K562 (cell line): ENCODE measurements around the gene SMIM15. TPM values are rescaled to one million over a fixed set of nuclear protein-coding genes. Genes with fewer than 3 reads are reported as not detected.
A peak's percentile ranks its signal among the peaks of the same experiment; 100 is the strongest.

ENCODE experiments used
- ARID3A ChIP-seq: IDR thresholded peaks from 2 replicates; pipeline ENCODE4 v1.6.1; 2012; ENCODE audit warnings: low read depth, low read length, improper control_type of control experiment, borderline replicate concordance
- C11orf30 ChIP-seq: fragments of 450-650 bp; IDR thresholded peaks from 2 replicates; pipeline ENCODE4 v1.6.1; 2016; ENCODE audit warnings: low read depth, mild to moderate bottlenecking
- ETV1 ChIP-seq: fragments of 450-650 bp; conservative IDR thresholded peaks from 2 replicates; pipeline ENCODE4 v1.6.1; 2016; ENCODE audit warnings: missing genetic modification characterization, control low read depth, low read depth, missing compliant biosample characterization
- HMG20B ChIP-seq: fragments of 250-450 bp; sonication (Bioruptor Pico); IDR thresholded peaks from 2 replicates; pipeline ENCODE4 v1.5.0; 2021; ENCODE audit warnings: mild to moderate bottlenecking
- ID3 ChIP-seq, 2 experiments: fragments of 250-450 bp in 1 of 2; fragments of 450-650 bp in 1 of 2; sonication (Bioruptor Pico) in 1 of 2; IDR thresholded peaks; 2 replicates each; pipeline versions ENCODE4 v1.6.1 to v1.8.0; 2016 to 2021; ENCODE audit warnings: mild to moderate bottlenecking in 2 of 2, moderate library complexity in 2 of 2, missing compliant biosample characterization in 1 of 2, missing genetic modification characterization in 1 of 2
- MTA2 ChIP-seq: fragments of 450-650 bp; IDR thresholded peaks from 2 replicates; pipeline ENCODE4 v1.6.1; 2016; ENCODE audit warnings: low read depth
- NCOA6 ChIP-seq: fragments of 450-650 bp; IDR thresholded peaks from 2 replicates; pipeline ENCODE4 v1.6.1; 2017; ENCODE audit warnings: mild to moderate bottlenecking
- PBX2 ChIP-seq, 2 experiments: IDR thresholded peaks in 1 of 2; conservative IDR thresholded peaks in 1 of 2; 2 replicates each; pipeline ENCODE4 v1.6.1; 2016; ENCODE audit warnings: low read depth in 2 of 2, mild to moderate bottlenecking in 1 of 2, missing compliant biosample characterization in 1 of 2, missing genetic modification characterization in 1 of 2, moderate library complexity in 1 of 2
- PPARD ChIP-seq: fragments of 250-450 bp; sonication (Bioruptor Pico); IDR thresholded peaks from 2 replicates; pipeline ENCODE4 v1.8.0; 2022; ENCODE audit warnings: inconsistent platforms, mild to moderate bottlenecking, moderate library complexity
- PREB ChIP-seq: sonication (generic); formaldehyde crosslinking; IDR thresholded peaks from 2 replicates; pipeline ENCODE4 v1.8.1; 2023; ENCODE audit warnings: mild to moderate bottlenecking, missing genetic modification reagents
- PURB ChIP-seq: sonication (generic); formaldehyde crosslinking; IDR thresholded peaks from 2 replicates; pipeline ENCODE4 v1.9.0; 2021; ENCODE audit warnings: low read depth, mild to moderate bottlenecking, missing genetic modification reagents
- RBBP5 ChIP-seq: fragments of 200-600 bp; sonication (generic); IDR thresholded peaks from 2 replicates; pipeline ENCODE4 v1.6.1; 2012; ENCODE audit warnings: borderline replicate concordance, mild to moderate bottlenecking, low read length, control low read depth, inconsistent platforms; ENCODE audit not compliant: insufficient read depth, poor library complexity, severe bottlenecking
- RBM17 ChIP-seq: fragments of 200-400 bp; formaldehyde crosslinking; IDR thresholded peaks from 2 replicates; pipeline ENCODE4 v1.6.1; 2017; ENCODE audit warnings: low read depth, mild to moderate bottlenecking, low read length, borderline replicate concordance
- RFX7 ChIP-seq: fragments of 250-450 bp; sonication (Bioruptor Pico); IDR thresholded peaks from 2 replicates; pipeline ENCODE4 v1.5.1; 2021; ENCODE audit warnings: mild to moderate bottlenecking
- THAP7 ChIP-seq: fragments of 250-450 bp; sonication (Bioruptor Pico); IDR thresholded peaks from 2 replicates; pipeline ENCODE4 v1.5.0; 2021
- ZBTB34 ChIP-seq: fragments of 250-450 bp; sonication (Bioruptor Pico); IDR thresholded peaks from 2 replicates; pipeline ENCODE4 v1.8.0; 2021; ENCODE audit warnings: mild to moderate bottlenecking, moderate library complexity
- ZNF217 ChIP-seq: sonication (generic); formaldehyde crosslinking; IDR thresholded peaks from 2 replicates; pipeline ENCODE4 v1.8.0; 2022; ENCODE audit warnings: mild to moderate bottlenecking, missing genetic modification reagents
- polyA plus RNA-seq, 8 experiments: library from polyadenylated mRNA; depleted of rRNA in 4 of 8; stranded (reverse) in 5 of 8; unstranded in 3 of 8; fragments of >200 nt; fragmentation: Nextera tagmentation in 2 of 8; fragmentation: Illumina TruSeq in 1 of 8; extraction: Ambion mirVana in 2 of 8; extraction: Trizol in 1 of 8; gene quantifications; 2 replicates each; pipeline versions ENCODE4 v1.2.1 to v1.2.3, GENCODE V29; 2011 to 2014; ENCODE audit warnings: inconsistent platforms in 1 of 8, missing spikeins in 1 of 8
- total RNA-seq, 7 experiments: library from RNA; depleted of rRNA in 6 of 7; stranded (reverse); fragments of >200 nt in 6 of 7; fragmentation: Illumina TruSeq in 2 of 7; extraction: Trizol in 2 of 7; gene quantifications; 2 replicates each; pipeline versions ENCODE4 v1.2.1 to v1.2.3, GENCODE V29; 2011 to 2021; ENCODE audit warnings: low replicate concordance in 1 of 7

Gene SMIM15
- total and polyA plus RNA-seq, 9 of the 15 experiments (the other 6 are each of a cell fraction or from before 2014, with no cell fraction given): 16.6 to 124 (median 82.0) TPM

- TF ChIP-seq ARID3A: no peak
- no peak for TF ChIP-seq PBX2 (CRISPR knock-in tag; IDR thresholded peaks at IDR 0.05; ENCODE audit: low read depth)
- no peak for TF ChIP-seq PBX2 (tag; conservative IDR thresholded peaks at IDR 0.05; ENCODE audit: low read depth)
- TF ChIP-seq ID3 (CRISPR knock-in tag; IDR thresholded peaks at IDR 0.05): no peak
- TF ChIP-seq ID3 (tag; IDR thresholded peaks at IDR 0.05): 0 out of 2 replicates have a peak, but pooled peaks have one; percentile 26
- peak; percentile 13; the same call in 1 of the 2 replicates for TF ChIP-seq PREB (CRISPR knock-in tag)
- TF ChIP-seq ZNF217 (CRISPR knock-in tag): no peak
- peak; percentile 87 for TF ChIP-seq ETV1 (tag)
- TF ChIP-seq RBM17: no peak
- no peak for TF ChIP-seq RFX7
- no peak for TF ChIP-seq NCOA6
- no peak for TF ChIP-seq HMG20B
- no peak for TF ChIP-seq PURB
- TF ChIP-seq ZBTB34 (CRISPR knock-in tag): no peak
- TF ChIP-seq RBBP5: peak; percentile 93
- peak; percentile 27; the same call in 1 of the 2 replicates for TF ChIP-seq MTA2
- no peak for TF ChIP-seq PPARD
- TF ChIP-seq C11orf30: peak; percentile 52; the same call in 1 of the 2 replicates
- 0 out of 2 replicates have a peak, but pooled peaks have one; percentile 29 for TF ChIP-seq THAP7 (CRISPR knock-in tag)
Measured at GRCh38 chr5:61162010-61162831, at the start of gene SMIM15 (continued).
